ENCODE data around the gene TOMM40L.

The TOMM40L gene

GRCh38 chr1:161216945-161217712 is 8.7 kb upstream of the TOMM40L start:
- H3K4me2 ChIP-seq (ENCODE audit: low read length), result no peak overlapping the region
- H2BK5ac ChIP-seq (ENCODE audit: low read length), result no peak overlapping the region
- no peak overlapping the region for H2BK120ac ChIP-seq (ENCODE audit: low read depth, low read length)
- H3K9ac ChIP-seq (ENCODE audit: low read length), result no peak overlapping the region
- WGBS (ENCODE audit: extremely low coverage, insufficient coverage, low lambda C conversion rate), result no CpG with 5 or more reads among the region's 7 CpGs
- H3K79me2 ChIP-seq (ENCODE audit: control insufficient read depth, insufficient read depth, low read length), result no peaks in the 10 kb centered on the region
- H2AK5ac ChIP-seq (ENCODE audit: low read length), result no peak overlapping the region
- no peak overlapping the region for H4K8ac ChIP-seq (ENCODE audit: low read depth, low read length)
- no peaks in the 10 kb centered on the region for H3K79me1 ChIP-seq (ENCODE audit: low read length)
- no peak overlapping the region for H3K4me3 ChIP-seq (ENCODE audit: low read length)
- peaks cover 8% of the 10 kb centered on the region for H3K36me3 ChIP-seq (ENCODE audit: control insufficient read depth, insufficient read depth, low read length)
- no peak overlapping the region for H3K4ac ChIP-seq (ENCODE audit: low read depth, low read length)
- DNase-seq, result no peak
- no peak overlapping the region for H3K23ac ChIP-seq (ENCODE audit: low read length)
- no peak overlapping the region for H2BK15ac ChIP-seq (replicated peaks; ENCODE audit: low read depth)
- H3K18ac ChIP-seq (ENCODE audit: low read length), result no peak overlapping the region
- H3K56ac ChIP-seq (ENCODE audit: low read length), result no peak overlapping the region
- no peak overlapping the region for H3K27ac ChIP-seq (ENCODE audit: low read depth, low read length)
- H3K4me1 ChIP-seq (ENCODE audit: control insufficient read depth, low read depth, low read length), result no peaks in the 10 kb centered on the region
- H4K5ac ChIP-seq (ENCODE audit: low read length), result no peak overlapping the region
- no peaks in the 10 kb centered on the region for H3K27me3 ChIP-seq (ENCODE audit: insufficient read depth, low read length, poor library complexity)

- Histone ChIP-seq H3K27me3 (ENCODE audit: insufficient read depth, low read length, poor library complexity) (no peaks in the 10 kb centered on the region), H3K4me1 (ENCODE audit: control insufficient read depth, low read depth, low read length) (no peaks in the 10 kb centered on the region), H3K9ac (ENCODE audit: low read length) (no peak overlapping the region), H2BK15ac (replicated peaks; ENCODE audit: low read depth) (no peak overlapping the region), H3K27ac (ENCODE audit: low read depth, low read length) (no peak overlapping the region), H4K5ac (ENCODE audit: low read length) (no peak overlapping the region), H3K4ac (ENCODE audit: low read depth, low read length) (no peak overlapping the region), H3K18ac (ENCODE audit: low read length) (no peak overlapping the region), H3K23ac (ENCODE audit: low read length) (no peak overlapping the region), H2BK5ac (ENCODE audit: low read length) (no peak overlapping the region), H2BK120ac (ENCODE audit: low read depth, low read length) (no peak overlapping the region), H3K56ac (ENCODE audit: low read length) (no peak overlapping the region), H3K4me2 (ENCODE audit: low read length) (no peak overlapping the region), H2AK5ac (ENCODE audit: low read length) (no peak overlapping the region), H3K36me3 (ENCODE audit: control insufficient read depth, insufficient read depth, low read length) (peaks cover 7% of the 10 kb centered on the region), H3K79me1 (ENCODE audit: low read length) (no peaks in the 10 kb centered on the region), H3K79me2 (ENCODE audit: control insufficient read depth, insufficient read depth, low read length) (no peaks in the 10 kb centered on the region), H3K4me3 (ENCODE audit: low read length) (no peak overlapping the region), H4K8ac (ENCODE audit: low read depth, low read length) (no peak overlapping the region)
- no peak for DNase-seq
- WGBS (ENCODE audit: extremely low coverage, insufficient coverage, low lambda C conversion rate), result no CpG with 5 or more reads among the region's 6 CpGs
Observed at GRCh38 chr1:161217831-161218230, 8.0 kb upstream of the TOMM40L start.

GRCh38 chr1:161218301-161219077 is 7.4 kb upstream of the TOMM40L start:
- Histone ChIP-seq H2BK5ac (ENCODE audit: low read length) (no peak overlapping the region), H3K4ac (ENCODE audit: low read depth, low read length) (no peak overlapping the region), H3K27ac (ENCODE audit: low read depth, low read length) (no peak overlapping the region), H3K23ac (ENCODE audit: low read length) (no peak overlapping the region), H2BK120ac (ENCODE audit: low read depth, low read length) (no peak overlapping the region), H2BK15ac (replicated peaks; ENCODE audit: low read depth) (no peak overlapping the region), H3K79me1 (ENCODE audit: low read length) (no peaks in the 10 kb centered on the region), H3K56ac (ENCODE audit: low read length) (no peak overlapping the region), H3K4me3 (ENCODE audit: low read length) (no peak overlapping the region), H4K8ac (ENCODE audit: low read depth, low read length) (no peak overlapping the region), H4K5ac (ENCODE audit: low read length) (no peak overlapping the region), H3K4me2 (ENCODE audit: low read length) (no peak overlapping the region), H3K9ac (ENCODE audit: low read length) (no peak overlapping the region), H3K18ac (ENCODE audit: low read length) (no peak overlapping the region), H3K79me2 (ENCODE audit: control insufficient read depth, insufficient read depth, low read length) (no peaks in the 10 kb centered on the region), H3K36me3 (ENCODE audit: control insufficient read depth, insufficient read depth, low read length) (peaks cover 3% of the 10 kb centered on the region), H2AK5ac (ENCODE audit: low read length) (no peak overlapping the region), H3K4me1 (ENCODE audit: control insufficient read depth, low read depth, low read length) (no peaks in the 10 kb centered on the region), H3K27me3 (ENCODE audit: insufficient read depth, low read length, poor library complexity) (no peaks in the 10 kb centered on the region)
- no peak for DNase-seq
- no CpG with 5 or more reads among the region's 8 CpGs for WGBS (ENCODE audit: extremely low coverage, insufficient coverage, low lambda C conversion rate)

GRCh38 chr1:161219078-161219892 is 6.6 kb upstream of the TOMM40L start:
- Histone ChIP-seq H3K79me2 (ENCODE audit: control insufficient read depth, insufficient read depth, low read length) (no peaks in the 10 kb centered on the region), H2BK120ac (ENCODE audit: low read depth, low read length) (no peak overlapping the region), H2BK15ac (replicated peaks; ENCODE audit: low read depth) (no peak overlapping the region), H2BK5ac (ENCODE audit: low read length) (no peak overlapping the region), H3K4me1 (ENCODE audit: control insufficient read depth, low read depth, low read length) (peaks cover 3% of the 10 kb centered on the region), H4K8ac (ENCODE audit: low read depth, low read length) (no peak overlapping the region), H3K4me3 (ENCODE audit: low read length) (no peak overlapping the region), H3K18ac (ENCODE audit: low read length) (no peak overlapping the region), H3K4me2 (ENCODE audit: low read length) (no peak overlapping the region), H3K27me3 (ENCODE audit: insufficient read depth, low read length, poor library complexity) (no peaks in the 10 kb centered on the region), H3K36me3 (ENCODE audit: control insufficient read depth, insufficient read depth, low read length) (no peaks in the 10 kb centered on the region), H3K9ac (ENCODE audit: low read length) (no peak overlapping the region), H3K4ac (ENCODE audit: low read depth, low read length) (no peak overlapping the region), H3K27ac (ENCODE audit: low read depth, low read length) (no peak overlapping the region), H2AK5ac (ENCODE audit: low read length) (no peak overlapping the region), H3K79me1 (ENCODE audit: low read length) (no peaks in the 10 kb centered on the region), H4K5ac (ENCODE audit: low read length) (no peak overlapping the region), H3K23ac (ENCODE audit: low read length) (no peak overlapping the region), H3K56ac (ENCODE audit: low read length) (no peak overlapping the region)
- no peak for DNase-seq
- WGBS (ENCODE audit: extremely low coverage, insufficient coverage, low lambda C conversion rate), result no CpG with 5 or more reads among the region's 5 CpGs

GRCh38 chr1:161220002-161220401 is 5.9 kb upstream of the TOMM40L start:
- H2BK5ac ChIP-seq (ENCODE audit: low read length), result no peak overlapping the region
- H3K79me1 ChIP-seq (ENCODE audit: low read length), result no peaks in the 10 kb centered on the region
- H3K27me3 ChIP-seq (ENCODE audit: insufficient read depth, low read length, poor library complexity), result no peaks in the 10 kb centered on the region
- peaks cover 3% of the 10 kb centered on the region for H3K4me1 ChIP-seq (ENCODE audit: control insufficient read depth, low read depth, low read length)
- no peak overlapping the region for H3K56ac ChIP-seq (ENCODE audit: low read length)
- H3K9ac ChIP-seq (ENCODE audit: low read length), result no peak overlapping the region
- H3K4me3 ChIP-seq (ENCODE audit: low read length), result no peak overlapping the region
- no peaks in the 10 kb centered on the region for H3K36me3 ChIP-seq (ENCODE audit: control insufficient read depth, insufficient read depth, low read length)
- H2AK5ac ChIP-seq (ENCODE audit: low read length), result no peak overlapping the region
- no peak overlapping the region for H4K5ac ChIP-seq (ENCODE audit: low read length)
- H2BK120ac ChIP-seq (ENCODE audit: low read depth, low read length), result no peak overlapping the region
- H3K27ac ChIP-seq (ENCODE audit: low read depth, low read length), result no peak overlapping the region
- no peak overlapping the region for H3K4me2 ChIP-seq (ENCODE audit: low read length)
- H3K4ac ChIP-seq (ENCODE audit: low read depth, low read length), result no peak overlapping the region
- H3K23ac ChIP-seq (ENCODE audit: low read length), result no peak overlapping the region
- no peak for DNase-seq
- no peak overlapping the region for H2BK15ac ChIP-seq (replicated peaks; ENCODE audit: low read depth)
- H4K8ac ChIP-seq (ENCODE audit: low read depth, low read length), result no peak overlapping the region
- WGBS (ENCODE audit: extremely low coverage, insufficient coverage, low lambda C conversion rate), result no CpG with 5 or more reads among the region's 5 CpGs
- no peaks in the 10 kb centered on the region for H3K79me2 ChIP-seq (ENCODE audit: control insufficient read depth, insufficient read depth, low read length)
- H3K18ac ChIP-seq (ENCODE audit: low read length), result no peak overlapping the region

All from mesendoderm (in vitro differentiated cells).